ENCODE data around the gene HELZ. TPM values are rescaled to one million over a fixed set of nuclear protein-coding genes. Genes with fewer than 3 reads are reported as not detected.
"Not testable (repeated sequence)": the region's sequence is repeated elsewhere in the genome, so short reads cannot be mapped to it uniquely, and the experiment has no call there.

Gene HELZ
- total RNA-seq, 1 donor from 2014 or later: 73.9 TPM

DNA sequence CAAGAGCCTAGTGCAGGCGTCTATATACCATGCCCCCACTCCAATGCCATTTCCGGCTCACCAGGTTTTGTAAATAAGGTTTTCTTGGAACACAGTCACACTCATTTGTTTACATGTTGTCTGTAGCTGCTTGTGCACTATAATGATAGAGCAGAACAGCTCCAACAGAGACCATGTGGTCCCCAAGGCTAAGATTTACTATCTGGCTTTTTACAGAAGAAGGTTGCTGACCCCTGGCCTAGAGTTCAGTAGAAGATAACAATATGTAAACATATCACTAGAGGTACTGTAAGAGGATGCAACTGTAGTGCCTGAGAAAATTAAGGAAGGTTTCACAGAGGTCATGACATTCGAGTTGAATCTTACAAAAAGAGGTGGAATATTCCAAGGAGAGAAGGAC, 134.4 kb downstream of the HELZ start:
- DNase-seq: no peak

DNA sequence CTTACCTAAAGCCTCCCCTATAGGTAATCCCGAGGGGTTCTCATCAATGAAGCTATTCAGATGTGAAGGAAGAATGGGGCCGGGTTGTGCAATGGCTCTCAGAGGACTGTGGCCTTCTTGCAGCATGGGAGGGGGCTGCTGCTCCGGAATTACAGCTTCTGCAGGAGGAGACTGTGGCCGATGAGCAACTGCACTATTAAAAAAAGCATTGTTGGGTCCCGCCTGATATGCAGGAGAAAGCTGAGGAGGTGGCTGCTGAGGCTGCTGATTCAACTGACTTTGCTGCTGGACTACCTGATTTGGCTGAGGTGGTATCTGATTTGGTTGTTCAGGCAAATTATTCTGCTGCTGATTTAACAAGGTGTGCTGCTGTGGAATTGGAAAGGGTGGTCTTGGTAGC, 135.9 kb downstream of the HELZ start:
- DNase-seq: no peak

DNA sequence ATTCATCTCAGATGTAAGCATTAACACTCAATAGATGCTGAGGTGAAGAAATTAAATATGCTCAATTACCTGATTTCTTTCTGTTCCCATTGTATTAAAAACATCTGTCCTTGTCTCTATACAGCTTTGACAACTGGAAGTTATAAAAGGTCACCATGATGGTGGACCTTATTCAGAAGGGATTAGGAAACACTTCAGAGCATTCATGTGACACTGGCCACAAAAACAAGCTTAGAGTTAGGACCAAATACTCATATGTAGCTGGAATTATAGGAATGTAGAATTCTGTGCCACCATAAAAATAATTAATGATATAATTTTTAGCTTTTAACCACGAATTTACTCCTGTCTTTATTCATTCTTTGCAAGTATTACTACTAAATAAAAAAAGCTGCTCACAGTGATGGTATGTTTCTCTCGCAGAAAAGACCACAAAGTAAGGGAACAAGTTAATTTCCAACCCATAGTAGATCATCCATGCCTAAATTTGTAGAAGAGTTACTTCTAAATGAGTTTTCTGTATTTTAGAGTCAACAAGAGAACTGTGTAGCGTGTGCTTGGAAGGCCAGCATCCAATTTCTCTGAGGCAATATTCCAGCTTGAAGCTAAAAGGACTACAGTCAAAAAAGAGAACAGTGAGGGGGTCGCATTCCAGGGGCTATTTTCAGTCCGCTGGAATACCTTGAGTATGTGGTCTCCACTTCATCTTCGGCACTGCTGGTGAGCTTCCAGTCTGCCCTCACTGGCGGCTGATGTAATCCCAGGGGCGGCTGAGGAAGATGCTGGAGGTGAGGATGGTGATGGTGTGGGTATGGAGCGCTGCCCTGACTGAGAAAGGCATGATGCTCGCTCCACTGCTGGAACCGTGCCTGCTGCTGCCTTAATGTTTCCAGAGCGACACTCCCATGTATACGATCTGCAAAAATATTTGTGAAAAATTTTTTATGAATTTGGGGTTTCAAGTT, 136.9 kb downstream of the HELZ start:
- DNase-seq: no peak

DNA sequence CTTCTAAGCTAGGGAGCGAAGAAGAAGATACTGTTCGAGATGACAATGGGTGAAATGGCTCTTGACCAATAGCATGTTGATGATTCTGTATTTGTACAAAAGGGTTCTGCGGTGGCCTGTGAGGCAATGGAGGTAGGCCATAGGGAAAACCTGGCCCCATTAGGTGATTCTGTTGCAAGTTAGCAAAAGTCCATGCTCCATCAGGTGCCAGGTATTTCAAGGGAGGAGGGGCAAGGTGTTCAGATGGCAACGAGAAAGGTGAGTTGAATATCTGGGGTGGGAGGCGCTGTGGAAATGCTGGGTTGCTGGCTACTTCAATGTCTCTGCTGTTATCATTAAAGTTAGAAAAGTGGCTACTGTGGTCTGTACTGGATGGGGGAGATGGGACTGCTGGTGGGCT, 137.8 kb downstream of the HELZ start:
- no peak for DNase-seq

DNA sequence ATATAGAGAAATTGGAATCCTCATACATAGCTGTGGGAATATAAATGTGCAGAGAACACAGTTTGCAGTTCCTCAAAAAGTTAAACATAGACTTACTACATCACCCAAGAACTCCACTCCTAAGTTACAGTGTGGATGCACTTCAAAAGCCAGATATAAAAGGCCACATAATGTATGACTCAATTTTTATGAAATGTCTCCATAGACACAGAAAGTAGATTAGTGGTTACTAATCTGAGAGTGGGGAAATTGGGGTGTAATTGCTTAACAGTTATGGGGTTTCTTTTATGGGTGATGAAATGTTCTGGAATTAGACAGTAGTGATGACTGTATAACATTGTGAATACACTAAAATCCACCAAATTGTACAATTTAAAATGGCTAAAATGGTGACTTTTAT, 139.8 kb downstream of the HELZ start:
- no peak for DNase-seq

DNA sequence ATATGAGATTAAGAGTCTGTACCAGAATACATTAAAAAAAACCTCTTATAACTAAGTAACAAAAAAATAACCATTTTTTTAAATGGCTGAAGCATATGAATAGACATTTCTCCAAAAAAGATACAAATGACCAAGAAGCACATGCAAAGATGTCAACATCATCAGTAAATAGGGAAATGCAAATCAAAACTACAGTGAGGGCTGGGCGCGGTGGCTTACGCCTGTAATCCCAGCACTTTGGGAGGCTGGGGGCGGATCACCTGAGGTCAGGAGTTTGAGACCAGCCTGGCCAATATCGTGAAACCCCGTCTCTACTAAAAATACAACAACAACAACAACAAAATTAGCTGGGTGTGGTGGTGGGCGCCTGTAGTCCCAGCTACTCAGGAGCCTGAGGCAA, 140.4 kb downstream of the HELZ start:
- not testable (repeated sequence) for DNase-seq

DNA sequence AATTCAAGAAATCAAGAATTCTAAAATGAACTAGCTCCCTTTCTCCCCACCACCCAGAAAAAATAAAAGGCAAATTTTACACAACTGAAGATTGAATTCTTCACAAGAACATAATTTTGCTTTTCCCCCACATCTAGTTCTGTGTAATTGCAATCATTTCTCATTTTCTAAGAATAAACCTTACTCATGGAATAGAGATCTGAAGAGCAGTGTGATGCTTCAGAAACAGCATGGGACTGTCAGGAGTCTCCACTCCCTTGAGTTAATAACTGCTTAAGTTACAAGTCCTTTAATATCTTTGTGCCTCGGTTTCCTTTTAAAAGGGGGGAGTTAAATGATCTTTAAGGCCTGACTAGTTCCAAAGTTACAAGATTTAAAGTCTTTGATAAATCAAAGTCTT, 147.0 kb downstream of the HELZ start:
- DNase-seq: no peak

DNA sequence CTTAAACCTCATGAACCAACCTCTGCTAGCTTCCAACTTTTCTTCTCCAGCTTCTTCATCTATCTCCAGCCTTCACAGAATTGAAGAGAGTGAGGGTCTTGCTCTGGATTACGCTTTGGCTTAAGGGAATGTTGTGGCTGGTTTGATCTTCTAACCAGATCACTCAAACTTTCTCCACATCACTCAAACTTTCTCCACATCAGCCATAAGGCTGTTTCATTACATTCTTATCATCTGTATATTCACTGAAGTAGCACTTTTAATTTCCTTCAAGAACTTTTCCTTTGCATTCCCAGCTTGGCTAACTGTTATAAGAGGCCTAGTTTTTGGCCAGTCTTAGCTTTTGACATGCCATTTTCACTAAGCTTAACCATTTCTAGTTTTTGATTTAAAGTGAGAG, 148.4 kb downstream of the HELZ start:
- DNase-seq: no peak

DNA sequence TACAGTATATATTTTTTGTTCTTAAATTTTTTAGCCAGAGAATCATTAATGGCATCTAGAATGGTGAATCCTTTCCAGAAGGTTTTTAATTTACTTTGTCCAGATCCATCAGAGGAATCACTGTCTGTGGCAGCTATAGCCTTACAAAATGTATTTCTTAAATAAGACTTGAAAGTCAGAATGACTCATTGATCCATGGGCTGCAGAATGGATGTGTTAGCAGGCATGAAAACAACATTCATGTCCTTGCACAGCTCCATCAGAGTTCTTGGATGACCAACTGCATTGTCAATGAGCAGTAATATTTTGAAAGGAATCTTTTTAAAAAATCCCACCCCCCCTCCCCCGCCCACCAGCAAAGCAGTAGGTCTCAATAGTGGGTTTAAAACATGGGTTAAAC, 149.2 kb downstream of the HELZ start:
- DNase-seq: no peak

DNA sequence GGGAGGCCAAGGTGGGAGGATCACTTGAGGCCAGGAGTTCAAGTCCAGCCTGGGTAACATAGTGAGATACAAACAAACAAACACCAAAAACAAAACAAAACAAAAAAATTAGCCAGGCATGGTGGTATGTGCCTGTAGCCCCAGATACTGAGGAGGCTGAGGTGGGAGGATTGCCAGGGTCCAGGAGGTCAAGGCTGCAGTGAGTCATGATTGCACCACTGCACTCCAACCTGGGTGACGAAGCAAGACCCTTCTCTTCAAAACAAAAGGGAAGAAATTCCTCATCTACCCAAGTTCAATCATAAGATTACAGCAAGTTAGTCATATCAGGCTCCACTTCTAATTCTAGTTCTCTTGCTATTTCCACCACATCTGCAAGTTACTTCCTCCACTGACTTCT, 149.7 kb downstream of the HELZ start:
- DNase-seq: peak; percentile 7

DNA sequence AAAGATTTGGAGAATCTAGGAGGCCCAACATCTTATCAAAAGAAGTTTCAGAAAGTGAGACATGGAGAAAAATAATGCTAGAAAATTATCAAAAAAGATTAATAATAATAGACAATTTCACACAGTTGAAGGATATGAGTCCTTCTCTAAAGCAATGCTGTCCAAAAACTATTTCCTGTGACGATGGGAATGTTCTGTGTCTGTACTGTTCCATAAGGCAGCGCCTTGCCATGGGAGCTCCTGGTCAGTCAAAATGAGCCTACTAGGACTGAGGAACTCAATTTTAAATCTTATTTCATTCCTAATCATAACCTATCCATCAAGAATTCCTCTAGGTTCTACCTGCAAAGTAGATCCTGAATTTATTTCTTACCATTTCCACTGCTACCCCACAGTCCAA, 151.6 kb downstream of the HELZ start:
- peak; percentile 43 for DNase-seq

DNA sequence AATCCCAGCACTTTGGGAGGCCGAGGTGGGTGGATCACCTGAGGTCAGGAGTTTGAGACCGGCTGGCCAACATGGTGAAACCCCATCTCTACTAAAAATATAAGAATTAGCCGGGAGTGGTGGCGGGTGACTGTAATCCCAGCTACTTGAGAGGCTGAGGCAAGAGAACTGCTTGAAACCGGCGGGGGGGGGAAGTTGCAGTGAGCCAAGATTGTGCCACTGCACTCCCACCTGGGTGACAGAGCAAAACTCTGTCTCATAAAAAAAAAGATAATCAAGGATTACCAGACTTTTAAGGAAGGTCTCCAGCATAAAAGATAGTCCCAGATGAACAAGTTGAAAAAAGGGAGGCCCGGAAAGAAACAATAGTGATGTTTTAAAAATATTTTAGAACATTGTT, 152.3 kb downstream of the HELZ start:
- DNase-seq: not testable (repeated sequence)

DNA sequence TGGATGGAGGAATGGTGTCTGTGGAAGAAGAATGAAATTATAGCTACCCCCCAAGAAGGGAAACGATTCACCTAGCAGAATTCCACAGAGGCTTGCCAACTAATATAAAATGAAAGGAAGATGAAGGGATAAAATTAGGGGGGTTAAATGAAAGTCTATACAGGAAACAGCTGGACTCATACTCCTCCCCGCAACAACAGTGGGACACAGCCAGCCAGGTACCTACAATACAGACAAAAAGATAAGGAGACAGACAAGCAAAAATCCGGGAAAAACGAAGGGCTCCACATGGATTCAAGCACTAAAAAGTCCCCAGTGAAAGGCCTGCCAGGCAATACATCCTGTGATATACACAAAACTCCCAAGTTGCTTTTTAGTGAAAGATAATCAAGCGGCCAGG, 152.7 kb downstream of the HELZ start:
- DNase-seq: no peak

DNA sequence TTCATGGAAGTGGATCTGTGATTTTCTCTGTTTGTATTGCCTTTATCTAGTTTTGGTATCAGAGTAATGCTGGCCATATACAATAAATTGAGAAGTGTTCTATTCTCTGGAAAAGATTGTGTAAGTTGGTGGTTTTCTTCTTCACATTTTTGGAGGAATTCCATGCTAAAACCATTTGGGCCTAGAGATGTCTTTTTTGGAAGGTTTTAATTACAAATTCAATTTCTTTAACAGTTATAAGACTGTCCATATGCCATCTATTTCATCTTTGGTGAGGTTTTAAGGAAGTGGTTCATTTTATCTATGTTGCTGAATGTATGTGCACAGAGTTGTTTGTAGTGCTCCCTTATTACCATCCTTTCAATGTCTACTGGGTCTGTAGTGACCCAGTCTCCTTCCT, 154.7 kb downstream of the HELZ start:
- no peak for DNase-seq

DNA sequence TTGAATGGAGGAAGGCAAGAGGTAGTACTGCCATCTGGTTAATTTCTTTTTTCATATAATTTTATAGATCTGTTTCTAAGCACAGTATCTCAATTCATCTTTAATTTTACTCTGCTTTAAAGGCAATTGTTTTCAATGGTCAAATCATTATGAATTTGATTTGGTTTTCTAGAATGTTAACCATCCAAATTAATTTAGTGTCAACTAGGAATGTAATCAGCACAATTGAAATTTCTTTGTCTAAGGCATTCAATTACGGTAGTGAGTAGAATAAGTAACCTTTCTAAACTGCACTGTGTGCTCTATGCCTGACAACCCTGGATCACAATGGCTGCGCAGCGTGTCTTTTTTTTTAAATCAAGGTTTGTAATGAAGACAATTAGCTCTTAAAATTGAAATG, 156.4 kb downstream of the HELZ start:
- DNase-seq: no peak

DNA sequence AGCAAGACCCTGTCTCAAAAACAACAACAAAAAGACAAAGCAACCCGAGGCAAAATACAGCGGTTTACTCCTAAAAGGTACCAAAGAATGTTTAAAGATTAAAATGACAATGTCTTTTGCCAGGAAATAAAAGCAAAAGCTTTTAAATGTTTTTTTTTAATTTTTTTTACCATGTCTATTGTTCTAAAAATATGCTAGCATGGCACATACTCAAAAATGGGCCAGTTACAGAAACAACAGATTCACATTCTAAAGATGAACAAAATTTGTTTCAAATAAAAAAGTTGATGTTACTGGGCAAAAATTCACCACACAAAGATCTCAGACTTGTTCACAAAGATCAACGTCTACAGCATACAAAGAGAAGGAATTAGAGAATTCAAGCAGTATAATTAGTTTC, 159.6 kb downstream of the HELZ start:
- DNase-seq: no peak

DNA sequence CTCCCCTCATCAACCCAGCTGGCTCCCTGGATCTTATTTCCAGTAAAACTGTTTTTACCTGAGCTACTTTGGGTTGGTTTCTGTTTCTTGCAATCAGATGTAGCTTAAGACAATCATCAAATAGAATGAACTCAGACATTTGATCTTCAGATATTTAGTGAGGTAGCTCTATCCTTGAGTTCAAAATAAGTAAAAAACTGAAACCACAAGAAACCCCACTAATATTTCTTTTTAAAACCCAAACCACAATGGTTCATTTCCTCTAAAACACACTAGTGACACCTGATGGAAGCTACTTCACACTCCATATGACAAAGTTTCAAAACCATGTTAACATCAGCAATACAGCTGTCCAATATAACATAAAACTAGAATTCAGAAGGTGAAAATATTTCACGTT, 162.9 kb downstream of the HELZ start:
- no peak for DNase-seq

DNA sequence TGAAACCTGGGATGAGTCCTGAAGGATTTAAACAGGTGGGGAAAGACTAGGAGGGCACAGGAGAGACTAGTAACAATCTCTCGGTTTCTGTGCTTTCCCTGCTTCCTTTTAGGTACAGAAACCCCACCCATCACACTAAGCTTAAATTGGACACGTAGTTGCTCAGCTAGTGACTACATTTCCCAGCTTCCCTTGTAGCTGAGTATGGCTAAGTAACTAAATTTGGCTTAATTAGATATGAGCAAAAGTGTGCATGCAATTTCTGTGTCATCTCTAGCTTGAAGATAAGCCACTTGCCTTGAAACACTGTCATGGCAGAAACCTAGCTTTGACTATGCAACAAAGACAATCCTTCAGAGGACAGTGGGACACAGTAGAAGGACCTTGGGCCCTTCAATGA, 164.2 kb downstream of the HELZ start:
- no peak for DNase-seq

DNA sequence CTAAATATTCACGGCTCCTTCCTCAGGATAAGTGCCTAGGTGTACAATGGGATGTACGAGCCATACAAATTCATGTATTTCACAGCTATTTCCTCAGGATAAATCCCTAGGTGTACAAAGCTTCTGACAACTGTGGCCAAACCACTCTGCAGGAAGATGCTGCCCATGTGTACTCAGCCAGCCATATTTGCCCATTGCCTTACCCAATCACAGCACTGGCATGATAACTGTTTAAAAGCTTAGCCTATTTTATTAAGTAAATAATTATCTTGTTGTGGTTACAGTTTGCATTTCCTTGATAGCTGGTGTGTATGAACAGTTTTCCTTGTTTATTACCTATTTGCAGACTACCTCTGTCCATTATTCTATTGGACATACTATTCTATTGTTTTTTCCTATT, 165.5 kb downstream of the HELZ start:
- no peak for DNase-seq

DNA sequence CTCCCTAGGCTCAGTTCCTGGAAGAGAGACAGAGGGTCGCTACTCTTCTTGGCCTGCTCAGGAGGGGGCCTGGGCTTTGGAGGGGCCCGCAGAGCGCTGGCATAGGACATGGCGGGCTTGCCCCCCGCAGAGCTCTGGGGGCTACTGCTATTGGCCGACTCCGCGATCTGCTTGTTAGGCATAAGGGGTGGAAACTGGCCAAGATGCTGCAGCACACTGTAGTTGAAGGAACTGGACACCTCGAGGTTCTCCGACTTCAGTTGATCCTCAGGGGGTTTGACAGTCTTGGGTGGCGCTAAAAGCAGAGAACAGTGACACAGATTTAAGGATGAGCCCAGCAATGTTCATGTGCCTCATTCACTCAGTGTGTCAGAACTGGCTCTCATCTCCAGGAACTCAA, 166.7 kb downstream of the HELZ start:
- no peak for DNase-seq

DNA sequence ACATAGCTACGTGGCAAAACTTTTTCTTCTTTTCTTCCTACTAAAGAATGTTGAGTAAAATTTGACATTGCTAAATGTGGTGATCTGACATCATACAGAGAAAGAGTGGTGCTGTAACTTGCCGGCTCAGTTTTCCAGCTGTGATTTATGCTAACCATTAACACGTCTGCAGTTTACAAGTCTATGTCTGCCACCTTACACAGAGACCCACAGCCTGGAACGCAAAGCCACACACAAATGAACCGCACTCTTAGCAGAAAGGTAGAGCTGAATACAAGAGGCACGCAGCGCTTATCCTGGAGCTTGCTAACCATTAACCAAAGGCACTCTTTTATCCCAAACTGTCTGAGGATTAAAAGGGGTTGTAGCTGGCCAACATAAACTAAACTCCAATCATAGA, 168.7 kb downstream of the HELZ start:
- DNase-seq: no peak

DNA sequence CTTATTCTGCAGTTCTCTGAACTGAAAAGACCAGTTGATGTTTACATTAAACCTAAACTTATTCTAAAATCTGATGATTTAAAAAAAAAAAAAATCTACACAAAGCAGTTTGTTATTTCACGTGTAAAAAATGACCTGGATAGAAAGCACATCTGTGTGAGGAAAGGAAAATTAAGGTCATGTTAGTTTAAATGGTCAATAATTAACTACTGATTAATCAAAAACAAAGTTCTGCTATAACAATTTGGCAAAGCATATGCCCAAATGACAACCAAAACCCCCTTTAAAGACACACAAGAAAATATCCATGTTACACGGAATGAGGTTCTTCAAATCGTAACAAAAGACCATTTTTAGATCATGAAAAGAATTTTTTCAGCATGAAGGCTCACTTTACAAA, 170.2 kb downstream of the HELZ start:
- no peak for DNase-seq

DNA sequence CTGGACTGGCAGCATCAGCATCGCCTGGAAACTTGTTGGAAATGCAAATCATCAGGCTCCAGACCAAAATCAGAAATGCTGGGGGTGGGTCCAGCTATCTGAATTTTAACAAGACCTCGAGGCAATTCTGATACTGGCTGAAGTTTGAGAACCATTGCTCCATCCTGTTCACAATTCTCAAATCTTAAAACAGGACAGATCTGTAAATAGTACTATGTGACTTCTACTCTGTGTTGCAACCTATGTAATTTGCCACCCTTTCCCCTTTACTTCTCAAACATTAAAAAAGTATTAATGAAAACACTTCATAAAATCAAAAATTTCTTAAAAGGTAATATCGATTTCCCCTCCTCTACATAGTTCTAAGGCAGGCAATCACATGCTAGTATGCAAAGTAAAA, 172.1 kb downstream of the HELZ start:
- no peak for DNase-seq

DNA sequence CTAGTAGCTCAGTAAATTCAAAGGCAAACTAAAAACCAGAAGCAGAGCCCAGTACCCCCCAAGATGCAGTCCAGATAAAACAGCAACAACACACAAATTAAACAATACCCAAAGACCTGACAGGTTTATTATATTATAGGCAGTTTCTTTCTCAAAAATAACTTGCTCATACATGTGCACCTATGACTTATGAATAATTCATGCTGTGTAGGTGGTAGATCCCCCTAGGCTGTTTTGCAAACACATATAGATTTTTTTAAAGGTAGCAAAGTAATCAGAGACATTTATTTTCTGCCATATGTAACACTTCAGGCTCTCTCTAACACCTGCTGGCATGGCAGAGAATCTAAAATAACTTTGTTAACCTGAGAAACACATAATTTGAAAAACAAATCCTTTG, 173.4 kb downstream of the HELZ start:
- no peak for DNase-seq

DNA sequence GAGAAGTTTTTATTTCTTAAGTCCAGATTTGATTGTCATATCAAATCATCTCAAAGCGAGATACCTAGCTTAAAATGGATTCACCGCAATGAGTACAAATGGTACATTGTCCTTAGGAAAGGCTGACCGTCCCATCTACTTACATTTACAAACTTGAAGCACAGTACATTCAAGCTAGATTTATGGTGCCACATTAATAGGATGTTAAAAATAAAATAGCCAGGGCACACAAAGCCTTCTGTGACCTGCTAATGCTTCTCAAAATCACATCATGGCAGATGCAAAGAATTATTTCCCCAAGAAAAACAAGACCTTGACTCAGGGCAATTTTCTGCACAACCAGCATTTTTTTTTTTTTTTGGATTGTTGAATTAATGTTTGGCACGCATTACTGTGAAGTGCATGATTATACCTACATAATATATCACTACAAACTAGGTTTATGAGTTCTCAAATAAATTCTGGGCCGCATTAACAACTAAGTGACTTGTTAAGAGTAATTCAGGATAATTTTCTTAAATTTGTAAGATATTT, 175.3 kb downstream of the HELZ start:
- DNase-seq: no peak

All from dermis blood vessel endothelial cell (primary cell).